ENCODE results near the gene NEDD9.

DNA sequence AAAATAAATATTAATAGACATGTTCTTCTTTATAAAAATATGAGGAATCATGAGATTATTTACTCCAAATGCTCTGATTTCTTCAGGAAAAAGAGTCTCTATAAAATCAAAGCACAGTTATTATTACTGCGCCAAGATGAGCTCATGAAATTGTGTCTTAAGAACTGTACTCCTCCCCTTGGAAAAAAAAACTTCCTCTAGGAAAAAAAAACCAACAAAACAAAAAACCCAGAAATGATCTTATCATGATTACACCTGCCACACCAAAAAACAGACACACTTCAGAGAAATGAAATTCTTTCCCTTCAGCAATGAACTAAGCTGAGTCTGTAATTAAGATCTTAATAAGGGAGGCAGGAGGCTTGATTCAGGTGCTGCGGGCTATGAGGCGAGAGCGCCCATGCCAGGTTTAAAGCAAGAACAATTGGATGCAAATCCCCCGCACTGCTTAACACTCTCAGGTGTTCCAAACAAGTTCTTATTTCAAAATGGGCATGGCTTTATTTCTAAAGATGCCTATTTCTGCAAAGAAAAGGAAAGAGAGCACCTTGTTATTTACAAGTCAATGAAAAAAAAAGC, 9.1 kb downstream of the NEDD9 start:
- TF ChIP-seq POLR2A (IDR thresholded peaks at IDR 0.05): no peak
- TF ChIP-seq, protein P1, sequence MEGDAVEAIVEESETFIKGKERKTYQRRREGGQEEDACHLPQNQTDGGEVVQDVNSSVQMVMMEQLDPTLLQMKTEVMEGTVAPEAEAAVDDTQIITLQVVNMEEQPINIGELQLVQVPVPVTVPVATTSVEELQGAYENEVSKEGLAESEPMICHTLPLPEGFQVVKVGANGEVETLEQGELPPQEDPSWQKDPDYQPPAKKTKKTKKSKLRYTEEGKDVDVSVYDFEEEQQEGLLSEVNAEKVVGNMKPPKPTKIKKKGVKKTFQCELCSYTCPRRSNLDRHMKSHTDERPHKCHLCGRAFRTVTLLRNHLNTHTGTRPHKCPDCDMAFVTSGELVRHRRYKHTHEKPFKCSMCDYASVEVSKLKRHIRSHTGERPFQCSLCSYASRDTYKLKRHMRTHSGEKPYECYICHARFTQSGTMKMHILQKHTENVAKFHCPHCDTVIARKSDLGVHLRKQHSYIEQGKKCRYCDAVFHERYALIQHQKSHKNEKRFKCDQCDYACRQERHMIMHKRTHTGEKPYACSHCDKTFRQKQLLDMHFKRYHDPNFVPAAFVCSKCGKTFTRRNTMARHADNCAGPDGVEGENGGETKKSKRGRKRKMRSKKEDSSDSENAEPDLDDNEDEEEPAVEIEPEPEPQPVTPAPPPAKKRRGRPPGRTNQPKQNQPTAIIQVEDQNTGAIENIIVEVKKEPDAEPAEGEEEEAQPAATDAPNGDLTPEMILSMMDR (IDR thresholded peaks at IDR 0.05): no peak
- no peak for TF ChIP-seq EP300 (IDR thresholded peaks at IDR 0.05)

Measured in upper lobe of left lung (tissue), 4 donors.